Esophagus muscularis mucosa (tissue), 4 donors: ENCODE data around the gene POC1A. TPM values are rescaled to one million over a fixed set of nuclear protein-coding genes. Genes with fewer than 3 reads are reported as not detected.

Experiments used
- DNase-seq: peaks from one replicate; pipeline ENCODE4 v3.0.0-alpha.2; 2017; ENCODE audit errors: extremely low spot score
- H3K27ac ChIP-seq, 4 donors: fragments of 200-600 bp; sonication (generic); replicated peaks in 1 of 4; 1 replicate in 3 of 4; 2 replicates in 1 of 4; pipeline ENCODE4 v1.5.1; 2016 to 2019; ENCODE audit warnings: mild to moderate bottlenecking in 1 of 4
- H3K27me3 ChIP-seq, 4 donors: fragments of 200-600 bp; sonication (generic); one replicate each; pipeline versions ENCODE4 v1.5.1 to v1.6.0; 2016 to 2019
- H3K36me3 ChIP-seq, 4 donors: fragments of 200-600 bp; sonication (generic); one replicate each; pipeline ENCODE4 v1.5.1; 2016 to 2019
- H3K4me1 ChIP-seq, 4 donors: fragments of 200-600 bp; sonication (generic); one replicate each; pipeline ENCODE4 v1.5.1; 2016 to 2019
- H3K4me3 ChIP-seq, 4 donors: fragments of 200-600 bp; sonication (generic); 1 replicate in 2 of 4; 2 replicates in 2 of 4; pipeline ENCODE4 v1.5.1; 2016 to 2019; ENCODE audit warnings: mild to moderate bottlenecking in 4 of 4, moderate library complexity in 1 of 4
- H3K9me3 ChIP-seq, 4 donors: fragments of 200-600 bp; sonication (generic); 1 replicate in 3 of 4; 2 replicates in 1 of 4; pipeline ENCODE4 v1.5.1; 2016 to 2019
- CTCF ChIP-seq, 3 experiments: fragments of 200-600 bp in 2 of 3; fragments of 450-650 bp in 1 of 3; sonication (generic) in 2 of 3; IDR thresholded peaks; one replicate each; pipeline ENCODE4 v1.5.1; 2017 to 2019; ENCODE audit warnings: antibody characterized with exemption in 3 of 3, mild to moderate bottlenecking in 2 of 3, moderate library complexity in 1 of 3
- EP300 ChIP-seq: sonication (generic); formaldehyde crosslinking; IDR thresholded peaks from one replicate; pipeline ENCODE4 v1.6.1; 2017; ENCODE audit warnings: antibody characterized with exemption
- POLR2A ChIP-seq: fragments of 450-650 bp; IDR thresholded peaks from one replicate; pipeline ENCODE4 v1.6.1; 2017; ENCODE audit warnings: antibody characterized with exemption, moderate library complexity, mild to moderate bottlenecking, low read depth
- POLR2AphosphoS5 ChIP-seq, 2 donors: sonication (generic); formaldehyde crosslinking; IDR thresholded peaks; one replicate each; pipeline ENCODE4 v1.6.1; 2017; ENCODE audit warnings: antibody characterized with exemption in 2 of 2
- WGBS: methylation state at CpG from one replicate; pipeline ENCODE4 v1.1.5; 2018; 5-methylcytosine and 5-hydroxymethylcytosine counted together
- intact Hi-C: fragments of 100-400 bp; cut with DNase I; formaldehyde crosslinking; loops from one replicate; pipeline ENCODE4 v1.15.1; 2023
- total RNA-seq, 4 donors: library from RNA; depleted of rRNA; stranded (reverse); fragments of >200 nt; gene quantifications; one replicate each; pipeline versions ENCODE4 v1.1.0 to v1.2.1, GENCODE V29; 2016

Gene POC1A
- total RNA-seq, 4 donors from 2014 or later, result 0.71 to 2.1 (median 1.2) TPM

- DNase-seq, result no peak
- WGBS, result 92% methylated on average over 7 of the region's 8 CpGs
- Histone ChIP-seq H3K27me3 (no peaks in the 10 kb centered on the region), H3K36me3 (no peaks in the 10 kb centered on the region), H3K4me3 (no peak overlapping the region), H3K4me1 (peaks cover 4 to 27% (median 7%) of the 10 kb centered on the region in 4 donors), H3K9me3 (no peaks in the 10 kb centered on the region), H3K27ac (peak overlapping the region in 1 of 4 donors; percentile 8)
- intact Hi-C loops, result no loop called here
- TF ChIP-seq EP300 (no peak), POLR2A (no peak), CTCF (IDR thresholded peaks at IDR 0.05) (no peak), POLR2AphosphoS5 (IDR thresholded peaks at IDR 0.05) (no peak)
Measured at GRCh38 chr3:52184690-52185089, 30.5 kb upstream of the POC1A start.

DNA sequence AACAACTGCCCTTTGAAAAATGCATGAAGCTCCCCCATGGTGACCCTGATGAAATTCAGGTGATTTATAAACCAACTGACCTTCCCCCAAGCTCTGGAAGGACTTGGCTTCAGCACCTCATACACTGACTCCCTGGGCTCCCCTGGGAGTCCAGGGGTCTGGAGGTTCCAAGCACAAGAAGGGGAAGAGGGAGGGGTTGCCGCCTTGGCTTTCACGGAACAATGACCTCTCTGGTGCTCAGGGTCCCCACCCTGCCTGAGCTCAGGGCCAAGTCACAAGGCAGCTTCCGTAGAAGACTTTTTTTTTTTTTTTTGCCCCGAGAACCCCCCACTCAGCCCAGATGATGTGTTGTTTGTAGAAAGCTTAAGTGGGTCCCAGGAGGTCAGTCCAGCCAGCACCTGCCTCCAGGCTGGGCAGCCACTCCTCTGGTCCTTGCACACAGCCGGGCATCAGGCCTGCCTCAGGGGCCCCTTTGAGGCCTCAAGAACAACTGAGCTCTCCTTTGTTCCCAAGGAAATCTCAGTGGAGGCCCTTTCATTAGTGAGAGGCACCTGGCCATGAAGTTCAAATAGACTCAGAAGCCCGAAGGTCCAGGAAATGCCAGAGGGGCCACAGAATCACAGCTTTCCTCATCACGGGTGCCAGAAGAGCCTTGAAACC is 29.7 kb upstream of the POC1A start:
- Histone ChIP-seq H3K4me3 (no peak overlapping the region), H3K9me3 (no peaks in the 10 kb centered on the region), H3K27ac (peak overlapping the region in 1 of 4 donors; percentile 8), H3K27me3 (no peaks in the 10 kb centered on the region), H3K4me1 (peaks cover 0 to 27% (median 7%) of the 10 kb centered on the region in 4 donors), H3K36me3 (no peaks in the 10 kb centered on the region)
- TF ChIP-seq CTCF (IDR thresholded peaks at IDR 0.05) (no peak), EP300 (no peak)
- 88% methylated on average over 3 of the region's 7 CpGs for WGBS
- intact Hi-C loops, result no loop called here
- DNase-seq, result no peak

- intact Hi-C loops, result no loop called here
- Histone ChIP-seq H3K4me1 (peaks cover 0 to 27% (median 7%) of the 10 kb centered on the region in 4 donors), H3K9me3 (no peaks in the 10 kb centered on the region), H3K27me3 (no peaks in the 10 kb centered on the region), H3K36me3 (no peaks in the 10 kb centered on the region), H3K4me3 (no peak overlapping the region), H3K27ac (no peak overlapping the region)
- no peak for DNase-seq
- WGBS, result 79% methylated on average over 4 of the region's 4 CpGs
- no peak for TF ChIP-seq POLR2A
- TF ChIP-seq POLR2AphosphoS5 (IDR thresholded peaks at IDR 0.05), result no peak
- TF ChIP-seq CTCF (IDR thresholded peaks at IDR 0.05), result no peak
- TF ChIP-seq EP300, result no peak
Measured at GRCh38 chr3:52182691-52183090, 28.5 kb upstream of the POC1A start.

- no peak overlapping the region for H3K27ac ChIP-seq
- H3K36me3 ChIP-seq, result no peaks in the 10 kb centered on the region
- peaks cover 0 to 27% (median 7%) of the 10 kb centered on the region in 4 donors for H3K4me1 ChIP-seq
- DNase-seq, result no peak
- no peak overlapping the region for H3K4me3 ChIP-seq
- H3K9me3 ChIP-seq, result no peaks in the 10 kb centered on the region
- intact Hi-C loops, result no loop called here
- TF ChIP-seq POLR2AphosphoS5 (IDR thresholded peaks at IDR 0.05) (no peak), CTCF (IDR thresholded peaks at IDR 0.05) (no peak), EP300 (no peak), POLR2A (no peak)
- no CpG with 5 or more reads among the region's 5 CpGs for WGBS
- H3K27me3 ChIP-seq, result no peaks in the 10 kb centered on the region
Measured at GRCh38 chr3:52182196-52182595, 28.0 kb upstream of the POC1A start.

- intact Hi-C loops, result no loop called here
- 84% methylated on average over 2 of the region's 4 CpGs for WGBS
Measured at GRCh38 chr3:52181543-52181942, 27.3 kb upstream of the POC1A start.

More at GRCh38 chr3:52181543-52181942, 27.3 kb upstream of the POC1A start:
- H3K9me3 ChIP-seq, result no peaks in the 10 kb centered on the region
- no peak for TF ChIP-seq POLR2A
- TF ChIP-seq POLR2AphosphoS5 (IDR thresholded peaks at IDR 0.05), result no peak
- TF ChIP-seq EP300, result no peak
- no peak for TF ChIP-seq CTCF (IDR thresholded peaks at IDR 0.05)
- no peaks in the 10 kb centered on the region for H3K27me3 ChIP-seq
- peaks cover 0 to 27% (median 7%) of the 10 kb centered on the region in 4 donors for H3K4me1 ChIP-seq
- no peaks in the 10 kb centered on the region for H3K36me3 ChIP-seq
- no peak overlapping the region for H3K27ac ChIP-seq
- no peak overlapping the region for H3K4me3 ChIP-seq
- DNase-seq, result no peak
